ENCODE measurements around the gene PPP1R12B.
"Not testable (repeated sequence)": the region's sequence is repeated elsewhere in the genome, so short reads cannot be mapped to it uniquely, and the experiment has no call there.

PPP1R12B gene

DNA sequence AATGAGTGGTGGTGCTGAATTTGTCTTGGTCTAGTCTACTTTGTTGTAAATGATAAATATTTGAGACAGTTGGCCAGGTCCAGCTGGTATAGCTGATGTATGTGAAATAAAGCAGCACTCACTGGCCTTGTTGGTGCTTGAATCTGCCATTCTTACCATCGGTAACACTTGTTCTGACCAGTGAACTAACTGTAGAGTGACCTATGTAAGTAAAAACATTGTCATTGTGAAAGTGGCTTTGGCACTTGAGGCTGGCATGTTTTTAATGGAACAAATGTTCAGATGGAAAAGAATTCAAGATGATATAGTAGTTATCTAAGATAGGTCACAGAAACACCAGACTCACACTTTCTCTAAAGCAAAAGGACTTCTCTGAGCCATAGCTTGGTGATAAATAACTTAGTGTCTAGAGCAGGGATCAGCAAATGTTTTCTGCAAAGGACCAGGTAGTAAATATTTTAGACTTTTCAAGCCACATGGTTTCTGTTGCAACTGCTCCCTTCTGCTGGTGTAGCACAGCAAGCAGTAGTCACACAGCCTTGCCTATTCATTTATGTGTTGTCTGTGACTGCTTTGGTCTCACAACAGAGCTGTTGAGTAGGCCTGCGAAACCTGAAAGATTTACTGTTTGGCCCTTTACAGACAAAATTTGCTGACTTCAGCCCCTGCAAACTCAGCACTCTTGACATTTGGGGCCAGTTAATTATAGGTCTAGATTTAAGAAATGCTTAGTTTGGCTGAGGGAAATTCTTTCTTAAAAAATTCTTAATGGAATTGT, 124.0 kb downstream of the PPP1R12B start:
- H3K36me3 ChIP-seq (replicated peaks in 1 of 2; ENCODE audit: control insufficient read depth in 2 of 2, insufficient read depth in 2 of 2, low read length in 2 of 2); H3K18ac ChIP-seq (ENCODE audit: low read length); H3K4me1 ChIP-seq (ENCODE audit: control insufficient read depth in 2 of 2, insufficient read depth in 1 of 2, low read depth in 1 of 2, low read length in 2 of 2); H3K23ac ChIP-seq (ENCODE audit: low read depth, low read length, poor library complexity); H3K4ac ChIP-seq (ENCODE audit: low read length); H4K91ac ChIP-seq (ENCODE audit: low read depth, low read length, poor library complexity); H3K9ac ChIP-seq (ENCODE audit: low read depth, low read length, poor library complexity); H2AK5ac ChIP-seq (ENCODE audit: low read depth, low read length); H2BK5ac ChIP-seq (ENCODE audit: low read length); H2BK15ac ChIP-seq (ENCODE audit: low read length); H3K9me3 ChIP-seq (replicated peaks in 1 of 2; ENCODE audit: control insufficient read depth in 2 of 2, insufficient read depth in 1 of 2, low read depth in 1 of 2, low read length in 2 of 2); H2BK120ac ChIP-seq (ENCODE audit: low read depth, low read length); H3K27ac ChIP-seq (replicated peaks; ENCODE audit: low read length); DNase-seq (ENCODE audit: low spot score); H3K4me3 ChIP-seq (ENCODE audit: low read length in 2 of 2); H3K4me2 ChIP-seq (ENCODE audit: insufficient read depth, low read length, poor library complexity, severe bottlenecking); H2BK12ac ChIP-seq (ENCODE audit: low read length); H3K14ac ChIP-seq (ENCODE audit: low read length); H2AFZ ChIP-seq (ENCODE audit: low read length); H3K79me1 ChIP-seq (ENCODE audit: low read depth, low read length); H3K27me3 ChIP-seq (ENCODE audit: control insufficient read depth in 3 of 3, insufficient read depth in 3 of 3, low read depth in 1 of 3, low read length in 3 of 3); H4K8ac ChIP-seq (ENCODE audit: low read depth, low read length): not testable (repeated sequence)
- WGBS, 2 donors (ENCODE audit: extremely low coverage in 2 of 2, insufficient read length in 2 of 2, insufficient replicate concordance in 1 of 2), result no CpG with 5 or more reads among the region's 2 CpGs

DNA sequence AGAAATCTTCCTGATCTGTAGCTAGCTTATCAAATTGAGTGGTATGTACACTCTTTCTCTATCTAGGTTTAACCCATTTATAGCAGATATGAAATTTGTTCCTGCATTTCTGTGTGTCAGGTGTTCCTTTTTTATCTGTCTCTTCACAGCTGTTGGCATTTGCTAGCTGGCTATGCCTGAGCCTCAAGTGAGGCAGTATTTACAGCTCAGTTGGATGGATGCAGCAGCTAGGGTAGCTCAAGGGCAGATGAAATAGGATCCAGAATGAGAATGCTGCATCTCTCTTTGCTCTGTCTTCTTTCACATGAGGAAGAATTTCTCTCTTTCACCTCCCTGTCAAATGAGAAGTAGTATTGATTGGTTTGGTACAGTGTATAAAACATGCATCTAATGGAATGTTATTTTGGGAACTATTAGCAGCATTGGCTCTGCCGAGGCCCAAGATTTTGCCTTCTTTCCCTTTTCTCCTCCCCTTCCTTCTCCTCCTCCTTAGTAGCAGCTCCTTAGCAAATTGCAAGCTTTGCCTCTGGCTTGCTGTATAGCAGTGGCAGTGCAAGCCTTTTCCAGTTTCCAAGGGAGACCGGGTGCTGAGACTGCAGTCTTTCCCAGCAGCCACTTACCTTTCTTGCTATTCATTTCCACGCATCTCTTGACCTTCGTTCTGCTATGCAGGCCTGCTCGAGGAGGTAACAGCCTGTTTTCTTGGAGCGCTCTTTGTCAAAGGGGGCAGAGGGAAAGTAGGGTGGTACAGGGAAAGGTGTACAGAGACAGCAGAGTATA, 125.0 kb downstream of the PPP1R12B start:
- not testable (repeated sequence) for H3K23ac ChIP-seq (ENCODE audit: low read depth, low read length, poor library complexity); H3K79me1 ChIP-seq (ENCODE audit: low read depth, low read length); H3K9ac ChIP-seq (ENCODE audit: low read depth, low read length, poor library complexity); H2BK5ac ChIP-seq (ENCODE audit: low read length); H3K4me2 ChIP-seq (ENCODE audit: insufficient read depth, low read length, poor library complexity, severe bottlenecking); H3K9me3 ChIP-seq (replicated peaks in 1 of 2; ENCODE audit: control insufficient read depth in 2 of 2, insufficient read depth in 1 of 2, low read depth in 1 of 2, low read length in 2 of 2); H3K14ac ChIP-seq (ENCODE audit: low read length); H4K91ac ChIP-seq (ENCODE audit: low read depth, low read length, poor library complexity); H3K27ac ChIP-seq (replicated peaks; ENCODE audit: low read length); H2BK15ac ChIP-seq (ENCODE audit: low read length); H3K4me3 ChIP-seq (ENCODE audit: low read length in 2 of 2); H2AFZ ChIP-seq (ENCODE audit: low read length); DNase-seq (ENCODE audit: low spot score); H4K8ac ChIP-seq (ENCODE audit: low read depth, low read length); H3K4me1 ChIP-seq (ENCODE audit: control insufficient read depth in 2 of 2, insufficient read depth in 1 of 2, low read depth in 1 of 2, low read length in 2 of 2); H2AK5ac ChIP-seq (ENCODE audit: low read depth, low read length); H3K18ac ChIP-seq (ENCODE audit: low read length); H2BK12ac ChIP-seq (ENCODE audit: low read length); H3K4ac ChIP-seq (ENCODE audit: low read length); H2BK120ac ChIP-seq (ENCODE audit: low read depth, low read length); H3K36me3 ChIP-seq (replicated peaks in 1 of 2; ENCODE audit: control insufficient read depth in 2 of 2, insufficient read depth in 2 of 2, low read length in 2 of 2); H3K27me3 ChIP-seq (ENCODE audit: control insufficient read depth in 3 of 3, insufficient read depth in 3 of 3, low read depth in 1 of 3, low read length in 3 of 3)
- WGBS, 2 donors (ENCODE audit: extremely low coverage in 2 of 2, insufficient read length in 2 of 2, insufficient replicate concordance in 1 of 2), result no CpG with 5 or more reads among the region's 6 CpGs

- H3K79me1 ChIP-seq (ENCODE audit: low read depth, low read length), result not testable (repeated sequence)
Observed at GRCh38 chr1:202479661-202480060, 131.2 kb downstream of the PPP1R12B start.

GRCh38 chr1:202480640-202481039, 132.1 kb downstream of the PPP1R12B start:
- H3K23ac ChIP-seq (ENCODE audit: low read depth, low read length, poor library complexity); H3K4me3 ChIP-seq (ENCODE audit: low read length in 2 of 2); H3K14ac ChIP-seq (ENCODE audit: low read length); H2BK120ac ChIP-seq (ENCODE audit: low read depth, low read length); H3K18ac ChIP-seq (ENCODE audit: low read length); H3K27me3 ChIP-seq (ENCODE audit: control insufficient read depth in 3 of 3, insufficient read depth in 3 of 3, low read depth in 1 of 3, low read length in 3 of 3); H2AFZ ChIP-seq (ENCODE audit: low read length); H3K4ac ChIP-seq (ENCODE audit: low read length); H3K36me3 ChIP-seq (replicated peaks in 1 of 2; ENCODE audit: control insufficient read depth in 2 of 2, insufficient read depth in 2 of 2, low read length in 2 of 2); H3K9ac ChIP-seq (ENCODE audit: low read depth, low read length, poor library complexity); H3K9me3 ChIP-seq (replicated peaks in 1 of 2; ENCODE audit: control insufficient read depth in 2 of 2, insufficient read depth in 1 of 2, low read depth in 1 of 2, low read length in 2 of 2); H3K4me2 ChIP-seq (ENCODE audit: insufficient read depth, low read length, poor library complexity, severe bottlenecking); H2AK5ac ChIP-seq (ENCODE audit: low read depth, low read length); H3K79me1 ChIP-seq (ENCODE audit: low read depth, low read length); DNase-seq (ENCODE audit: low spot score); H2BK15ac ChIP-seq (ENCODE audit: low read length); H3K4me1 ChIP-seq (ENCODE audit: control insufficient read depth in 2 of 2, insufficient read depth in 1 of 2, low read depth in 1 of 2, low read length in 2 of 2); H4K91ac ChIP-seq (ENCODE audit: low read depth, low read length, poor library complexity); H2BK12ac ChIP-seq (ENCODE audit: low read length); H3K27ac ChIP-seq (replicated peaks; ENCODE audit: low read length); H4K8ac ChIP-seq (ENCODE audit: low read depth, low read length); H2BK5ac ChIP-seq (ENCODE audit: low read length): not testable (repeated sequence)

More at GRCh38 chr1:202479661-202480060, 131.2 kb downstream of the PPP1R12B start:
- H3K9ac ChIP-seq (ENCODE audit: low read depth, low read length, poor library complexity); H2BK5ac ChIP-seq (ENCODE audit: low read length); H2BK120ac ChIP-seq (ENCODE audit: low read depth, low read length); H2BK15ac ChIP-seq (ENCODE audit: low read length); H3K4me3 ChIP-seq (ENCODE audit: low read length in 2 of 2); H2BK12ac ChIP-seq (ENCODE audit: low read length); H3K36me3 ChIP-seq (replicated peaks in 1 of 2; ENCODE audit: control insufficient read depth in 2 of 2, insufficient read depth in 2 of 2, low read length in 2 of 2); H3K4me2 ChIP-seq (ENCODE audit: insufficient read depth, low read length, poor library complexity, severe bottlenecking); H3K14ac ChIP-seq (ENCODE audit: low read length); H4K8ac ChIP-seq (ENCODE audit: low read depth, low read length); H2AK5ac ChIP-seq (ENCODE audit: low read depth, low read length); H3K4me1 ChIP-seq (ENCODE audit: control insufficient read depth in 2 of 2, insufficient read depth in 1 of 2, low read depth in 1 of 2, low read length in 2 of 2); H3K18ac ChIP-seq (ENCODE audit: low read length); DNase-seq (ENCODE audit: low spot score); H3K27ac ChIP-seq (replicated peaks; ENCODE audit: low read length); H4K91ac ChIP-seq (ENCODE audit: low read depth, low read length, poor library complexity); H3K9me3 ChIP-seq (replicated peaks in 1 of 2; ENCODE audit: control insufficient read depth in 2 of 2, insufficient read depth in 1 of 2, low read depth in 1 of 2, low read length in 2 of 2); H2AFZ ChIP-seq (ENCODE audit: low read length); H3K23ac ChIP-seq (ENCODE audit: low read depth, low read length, poor library complexity); H3K27me3 ChIP-seq (ENCODE audit: control insufficient read depth in 3 of 3, insufficient read depth in 3 of 3, low read depth in 1 of 3, low read length in 3 of 3); H3K4ac ChIP-seq (ENCODE audit: low read length): not testable (repeated sequence)

Data from neuronal stem cell (in vitro differentiated cells).